ENCODE measurements around the gene NCKAP5. TPM values are rescaled to one million over a fixed set of nuclear protein-coding genes. Genes with fewer than 3 reads are reported as not detected.

NCKAP5 gene
- polyA plus RNA-seq, 2 of the 4 experiments (the other 2 are of a cell fraction), result 3.0 to 4.1 TPM

DNA sequence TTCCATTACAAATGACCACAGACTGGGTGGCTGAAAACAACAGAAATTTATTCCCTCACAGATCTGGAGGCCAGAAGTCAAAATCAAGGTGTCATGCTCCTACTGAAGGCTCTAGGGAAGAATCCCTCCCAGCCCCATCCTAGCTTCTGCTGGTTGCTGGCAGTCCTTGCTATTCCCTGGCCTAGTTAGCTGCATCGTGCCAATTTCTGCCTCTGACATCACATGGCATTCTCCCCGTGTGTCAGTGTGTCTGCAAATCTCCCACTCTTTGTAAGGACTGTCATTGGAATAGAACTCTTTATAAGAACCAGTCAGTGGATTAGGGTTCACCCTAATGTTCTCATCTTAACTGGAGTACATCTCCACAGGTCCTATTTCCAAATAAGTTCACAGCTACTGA, 30.5 kb upstream of the NCKAP5 start:
- Histone ChIP-seq H3K4me1 (no peaks in the 10 kb centered on the region), H3K4me3 (no peak overlapping the region), H3K27ac (no peak overlapping the region), H3K4me2 (no peak overlapping the region), H3K9me3 (no peaks in the 10 kb centered on the region)
- WGBS (ENCODE audit: missing lambda C conversion rate), result 22% methylated on average over 2 of the region's 2 CpGs
- no peak for ATAC-seq
- TF ChIP-seq RCOR1 (IDR thresholded peaks at IDR 0.05; ENCODE audit: low read depth, low read length), result no peak
- no peak for FAIRE-seq
- ChIA-PET POLR2A (no interaction called here), CTCF (no interaction called here)
- DNase-seq (ENCODE audit: low read depth in 1 of 2, low spot score in 1 of 2), result no peak

DNA sequence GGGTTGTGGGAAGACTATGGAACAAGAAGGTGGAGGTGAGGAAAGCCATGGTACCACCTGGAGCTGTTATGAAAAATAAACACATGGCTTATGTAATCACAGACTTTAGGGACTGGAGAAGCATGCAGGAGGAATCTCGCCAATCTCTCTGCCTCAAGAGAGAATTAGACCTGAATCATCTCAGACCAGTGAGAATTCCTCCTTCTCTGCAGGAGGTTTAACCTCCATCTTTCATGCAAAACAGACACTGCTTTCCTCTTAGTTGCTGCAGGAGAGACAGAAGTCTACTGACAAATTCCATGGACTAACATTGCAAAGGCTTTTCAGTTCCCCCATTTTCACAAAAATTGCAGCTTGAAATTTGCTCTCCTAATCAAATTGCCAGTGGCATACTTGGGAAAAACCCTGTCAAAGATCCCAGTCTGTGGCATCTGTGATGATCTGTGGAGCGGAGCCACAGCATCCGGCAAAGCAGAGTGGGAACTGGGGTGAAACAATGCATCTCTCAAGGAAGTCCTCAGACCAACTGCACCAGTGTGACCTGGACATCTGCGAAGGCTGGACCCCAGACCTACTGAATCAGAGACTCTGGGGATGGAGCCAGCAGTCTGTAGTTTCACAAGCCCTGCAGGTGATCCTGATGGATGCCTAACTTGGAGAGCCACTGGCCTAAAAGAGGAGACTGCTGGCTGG, 28.6 kb upstream of the NCKAP5 start:
- no peak for TF ChIP-seq FOSB (CRISPR knock-in tag; IDR thresholded peaks at IDR 0.05)
- ChIA-PET POLR2A (no interaction called here), CTCF (no interaction called here)
- Histone ChIP-seq H3K27ac (no peak overlapping the region), H3K4me2 (no peak overlapping the region), H3K4me1 (no peaks in the 10 kb centered on the region), H3K4me3 (no peak overlapping the region), H3K9me3 (no peaks in the 10 kb centered on the region)
- ATAC-seq (no peak), FAIRE-seq (no peak), DNase-seq (ENCODE audit: low read depth in 1 of 2, low spot score in 1 of 2) (no peak)
- 44% methylated on average over 4 of the region's 4 CpGs for WGBS (ENCODE audit: missing lambda C conversion rate)

DNA sequence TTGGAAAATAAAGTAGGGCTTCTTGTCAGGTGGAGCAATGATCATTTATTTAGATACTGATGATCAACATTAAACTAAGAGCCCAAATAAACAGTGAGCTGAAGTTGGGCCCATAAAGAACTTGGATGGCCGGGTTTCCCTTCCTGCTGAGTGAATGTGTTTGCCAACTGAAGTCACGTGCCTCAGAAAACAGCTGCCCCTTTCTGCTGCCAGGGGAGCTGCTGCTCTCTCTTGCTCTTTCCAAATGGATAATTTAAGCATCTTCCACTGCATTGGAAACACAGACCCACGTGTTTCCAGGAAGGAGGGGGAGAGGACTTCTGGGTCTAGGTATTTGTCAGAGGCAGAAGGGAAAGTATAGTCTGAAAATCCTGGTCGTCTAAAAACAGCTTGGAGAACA, 22.9 kb upstream of the NCKAP5 start:
- no peak for TF ChIP-seq POLR2A (IDR thresholded peaks at IDR 0.05; ENCODE audit: low read length)
- TF ChIP-seq RCOR1 (IDR thresholded peaks at IDR 0.05; ENCODE audit: low read depth, low read length), result no peak
- no peak for TF ChIP-seq FOSB (CRISPR knock-in tag; IDR thresholded peaks at IDR 0.05)
- no peak for TF ChIP-seq JUN (IDR thresholded peaks at IDR 0.05)
- ATAC-seq (no peak), FAIRE-seq (no peak), DNase-seq (ENCODE audit: low read depth in 1 of 2, low spot score in 1 of 2) (no peak)
- no peak overlapping the region for H3K4me3 ChIP-seq
- ChIA-PET POLR2A (no interaction called here), CTCF (no interaction called here)
- H3K9me3 ChIP-seq, result no peaks in the 10 kb centered on the region
- no peak overlapping the region for H3K4me2 ChIP-seq
- no peaks in the 10 kb centered on the region for H3K4me1 ChIP-seq
- WGBS (ENCODE audit: missing lambda C conversion rate), result 21% methylated on average over 4 of the region's 4 CpGs
- no peak overlapping the region for H3K27ac ChIP-seq

DNA sequence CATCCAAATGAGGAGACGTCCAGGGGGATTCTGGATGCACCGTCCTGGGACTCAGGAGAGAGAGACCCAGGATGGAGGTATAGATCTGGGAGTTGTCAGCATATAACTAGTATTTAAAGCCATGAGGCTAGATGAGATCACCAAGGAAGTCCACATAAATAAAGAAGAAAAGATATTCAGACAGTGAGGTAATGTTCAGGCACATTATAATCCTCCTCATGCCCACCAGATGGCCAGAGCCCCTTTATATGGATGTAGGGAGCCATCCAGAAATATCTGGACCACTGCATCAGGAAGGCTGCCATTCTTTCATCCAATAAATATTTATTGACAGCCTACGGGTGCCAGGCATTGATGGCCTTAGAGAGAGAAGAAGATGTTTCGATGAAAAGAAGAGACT, 21.2 kb upstream of the NCKAP5 start:
- 63% methylated on average over 4 of the region's 4 CpGs for WGBS (ENCODE audit: missing lambda C conversion rate)
- H3K4me3 ChIP-seq, result no peak overlapping the region
- no peak overlapping the region for H3K4me2 ChIP-seq
- no peak for ATAC-seq
- H3K9me3 ChIP-seq, result no peaks in the 10 kb centered on the region
- CTCF ChIA-PET, result no interaction called here
- POLR2A ChIA-PET, result no interaction called here
- no peak for FAIRE-seq
- no peak overlapping the region for H3K27ac ChIP-seq
- H3K4me1 ChIP-seq, result no peaks in the 10 kb centered on the region
- no peak for DNase-seq (ENCODE audit: low read depth in 1 of 2, low spot score in 1 of 2)
- TF ChIP-seq MYC (IDR thresholded peaks at IDR 0.05; ENCODE audit: borderline replicate concordance, low read length) (no peak), SREBF2 (IDR thresholded peaks at IDR 0.05) (no peak), E2F6 (IDR thresholded peaks at IDR 0.05; ENCODE audit: borderline replicate concordance, low read depth) (no peak), JUN (IDR thresholded peaks at IDR 0.05) (no peak), PBX3 (IDR thresholded peaks at IDR 0.05) (no peak), HOXA7 (CRISPR knock-in tag; IDR thresholded peaks at IDR 0.05) (no peak)

DNA sequence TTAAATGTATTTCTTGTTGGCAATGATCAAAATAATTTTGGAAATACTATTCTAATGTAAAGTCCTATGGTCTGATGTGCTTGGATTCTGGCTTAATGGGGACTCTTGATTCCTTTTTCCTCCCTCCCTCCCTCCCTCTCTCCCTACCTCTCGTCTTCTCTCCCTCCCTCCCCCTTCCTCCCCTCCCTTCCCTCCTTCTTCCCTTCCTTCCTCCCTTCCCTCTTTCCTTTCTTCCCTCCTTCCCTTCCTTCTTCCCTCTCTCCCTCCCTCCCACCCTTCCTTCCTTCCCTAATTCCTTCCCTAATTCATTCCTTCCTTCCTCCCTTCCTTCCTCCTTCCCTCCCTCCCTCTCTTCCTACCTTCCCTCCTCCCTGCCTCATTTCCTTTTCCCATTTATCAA, 19.9 kb upstream of the NCKAP5 start:
- DNase-seq (ENCODE audit: low read depth in 1 of 2, low spot score in 1 of 2) (no peak), ATAC-seq (no peak), FAIRE-seq (no peak)
- H3K27ac ChIP-seq, result no peak overlapping the region
- WGBS (ENCODE audit: missing lambda C conversion rate), result no CpG with 5 or more reads among the region's 1 CpG
- H3K4me1 ChIP-seq, result no peaks in the 10 kb centered on the region
- H3K4me3 ChIP-seq, result no peak overlapping the region
- ChIA-PET POLR2A (no interaction called here), CTCF (no interaction called here)
- no peak overlapping the region for H3K4me2 ChIP-seq
- no peaks in the 10 kb centered on the region for H3K9me3 ChIP-seq
- TF ChIP-seq MAX (IDR thresholded peaks at IDR 0.05) (no peak), SMC3 (IDR thresholded peaks at IDR 0.05) (no peak), HOXB13 (CRISPR knock-in tag; IDR thresholded peaks at IDR 0.05; ENCODE audit: low read depth) (no peak), CBX2 (IDR thresholded peaks at IDR 0.05; ENCODE audit: borderline replicate concordance, low read depth) (no peak), EHF (CRISPR knock-in tag; IDR thresholded peaks at IDR 0.05) (no peak), POLR2AphosphoS2 (conservative IDR thresholded peaks at IDR 0.05; ENCODE audit: low read length) (no peak), KDM1A (IDR thresholded peaks at IDR 0.05; ENCODE audit: low read depth) (no peak), CHD4 (IDR thresholded peaks at IDR 0.05; ENCODE audit: borderline replicate concordance) (no peak), EP300 (IDR thresholded peaks at IDR 0.05) (no peak), BHLHE40 (IDR thresholded peaks at IDR 0.05; ENCODE audit: low read depth, low read length) (no peak)
- TF ChIP-seq, protein P1, sequence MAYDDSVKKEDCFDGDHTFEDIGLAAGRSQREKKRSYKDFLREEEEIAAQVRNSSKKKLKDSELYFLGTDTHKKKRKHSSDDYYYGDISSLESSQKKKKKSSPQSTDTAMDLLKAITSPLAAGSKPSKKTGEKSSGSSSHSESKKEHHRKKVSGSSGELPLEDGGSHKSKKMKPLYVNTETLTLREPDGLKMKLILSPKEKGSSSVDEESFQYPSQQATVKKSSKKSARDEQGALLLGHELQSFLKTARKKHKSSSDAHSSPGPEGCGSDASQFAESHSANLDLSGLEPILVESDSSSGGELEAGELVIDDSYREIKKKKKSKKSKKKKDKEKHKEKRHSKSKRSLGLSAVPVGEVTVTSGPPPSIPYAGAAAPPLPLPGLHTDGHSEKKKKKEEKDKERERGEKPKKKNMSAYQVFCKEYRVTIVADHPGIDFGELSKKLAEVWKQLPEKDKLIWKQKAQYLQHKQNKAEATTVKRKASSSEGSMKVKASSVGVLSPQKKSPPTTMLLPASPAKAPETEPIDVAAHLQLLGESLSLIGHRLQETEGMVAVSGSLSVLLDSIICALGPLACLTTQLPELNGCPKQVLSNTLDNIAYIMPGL (CRISPR knock-in tag; IDR thresholded peaks at IDR 0.05; ENCODE audit: borderline replicate concordance), result no peak
- TF ChIP-seq, protein P2, sequence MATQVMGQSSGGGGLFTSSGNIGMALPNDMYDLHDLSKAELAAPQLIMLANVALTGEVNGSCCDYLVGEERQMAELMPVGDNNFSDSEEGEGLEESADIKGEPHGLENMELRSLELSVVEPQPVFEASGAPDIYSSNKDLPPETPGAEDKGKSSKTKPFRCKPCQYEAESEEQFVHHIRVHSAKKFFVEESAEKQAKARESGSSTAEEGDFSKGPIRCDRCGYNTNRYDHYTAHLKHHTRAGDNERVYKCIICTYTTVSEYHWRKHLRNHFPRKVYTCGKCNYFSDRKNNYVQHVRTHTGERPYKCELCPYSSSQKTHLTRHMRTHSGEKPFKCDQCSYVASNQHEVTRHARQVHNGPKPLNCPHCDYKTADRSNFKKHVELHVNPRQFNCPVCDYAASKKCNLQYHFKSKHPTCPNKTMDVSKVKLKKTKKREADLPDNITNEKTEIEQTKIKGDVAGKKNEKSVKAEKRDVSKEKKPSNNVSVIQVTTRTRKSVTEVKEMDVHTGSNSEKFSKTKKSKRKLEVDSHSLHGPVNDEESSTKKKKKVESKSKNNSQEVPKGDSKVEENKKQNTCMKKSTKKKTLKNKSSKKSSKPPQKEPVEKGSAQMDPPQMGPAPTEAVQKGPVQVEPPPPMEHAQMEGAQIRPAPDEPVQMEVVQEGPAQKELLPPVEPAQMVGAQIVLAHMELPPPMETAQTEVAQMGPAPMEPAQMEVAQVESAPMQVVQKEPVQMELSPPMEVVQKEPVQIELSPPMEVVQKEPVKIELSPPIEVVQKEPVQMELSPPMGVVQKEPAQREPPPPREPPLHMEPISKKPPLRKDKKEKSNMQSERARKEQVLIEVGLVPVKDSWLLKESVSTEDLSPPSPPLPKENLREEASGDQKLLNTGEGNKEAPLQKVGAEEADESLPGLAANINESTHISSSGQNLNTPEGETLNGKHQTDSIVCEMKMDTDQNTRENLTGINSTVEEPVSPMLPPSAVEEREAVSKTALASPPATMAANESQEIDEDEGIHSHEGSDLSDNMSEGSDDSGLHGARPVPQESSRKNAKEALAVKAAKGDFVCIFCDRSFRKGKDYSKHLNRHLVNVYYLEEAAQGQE (IDR thresholded peaks at IDR 0.05), result no peak

Data from A549 (cell line).